Left lobe of liver (tissue), 2 donors: Measurements from ENCODE around the gene GRID1. TPM values are rescaled to one million over a fixed set of nuclear protein-coding genes. Genes with fewer than 3 reads are reported as not detected.

Experiments used
- ATAC-seq: fragments of 200-7000 bp; cut with Tn5 transposase; one replicate; pipeline ENCODE4 v1.9.1; 2020; ENCODE audit warnings: mild to moderate bottlenecking, moderate library complexity
- DNase-seq: peaks from one replicate; pipeline ENCODE4 v3.0.0-alpha.2; 2020; ENCODE audit warnings: low spot score
- total RNA-seq: library from RNA; stranded (reverse); gene quantifications from one replicate; pipeline ENCODE4 v1.2.1, GENCODE V29; 2021
- donor health status: DM: no; HTN: no; CAD: no; lungs with moderate emphysema.
- donor health status: DM: no; HTN: yes; CAD: no.

The GRID1 gene
- total RNA-seq, 1 donor from 2014 or later, result 0.58 TPM

DNA sequence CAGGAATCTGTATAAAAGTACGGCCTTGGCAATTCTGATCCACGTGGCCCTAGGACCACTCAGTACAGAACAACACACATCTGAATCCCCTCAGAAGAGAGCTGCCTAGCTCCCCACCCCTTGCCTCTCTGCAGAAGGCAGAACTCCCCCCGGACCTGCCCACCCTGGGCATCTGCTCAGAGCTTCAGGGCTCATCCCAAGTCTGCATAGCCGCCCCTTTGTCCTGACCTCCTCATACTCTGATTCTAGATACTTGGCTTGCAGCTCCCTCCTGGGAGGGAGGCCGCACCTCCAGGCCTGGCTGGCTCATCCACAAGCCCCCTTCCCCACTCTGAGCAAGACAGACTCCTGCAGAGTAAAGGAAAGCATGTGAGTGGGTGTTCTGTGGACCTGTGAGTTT, 49.6 kb downstream of the GRID1 start:
- DNase-seq (no peak), ATAC-seq (no peak)

DNA sequence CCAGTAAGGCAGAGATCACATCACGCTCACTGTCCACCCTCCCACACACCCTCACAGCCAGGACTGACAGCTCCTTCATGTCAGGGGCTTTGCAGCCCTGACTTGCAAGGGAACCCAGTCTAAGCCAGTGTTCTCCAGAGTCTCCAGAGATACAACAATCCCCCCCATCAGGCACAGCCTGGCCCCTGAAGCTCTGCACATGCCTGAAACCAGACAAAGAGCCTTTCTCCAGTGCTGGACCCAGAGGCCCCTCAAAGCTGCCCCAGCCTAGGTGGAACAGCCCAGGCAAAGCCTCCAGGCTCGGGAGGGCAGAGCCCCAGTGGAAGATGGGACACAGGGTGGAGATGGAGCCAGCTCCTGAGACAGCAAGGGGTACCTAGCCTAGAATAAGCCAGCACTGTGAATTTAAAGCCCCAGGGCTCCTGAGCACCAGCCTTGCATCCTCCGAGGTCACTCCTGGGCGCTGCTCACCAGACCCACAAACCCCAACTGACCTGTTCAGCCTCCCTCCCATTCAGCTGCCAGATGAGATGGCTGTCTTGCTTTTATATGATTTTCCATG, 50.2 kb downstream of the GRID1 start:
- no peak for DNase-seq
- ATAC-seq, result no peak

GRCh38 chr10:86315549-86315942, 51.0 kb downstream of the GRID1 start:
- ATAC-seq, result no peak

DNA sequence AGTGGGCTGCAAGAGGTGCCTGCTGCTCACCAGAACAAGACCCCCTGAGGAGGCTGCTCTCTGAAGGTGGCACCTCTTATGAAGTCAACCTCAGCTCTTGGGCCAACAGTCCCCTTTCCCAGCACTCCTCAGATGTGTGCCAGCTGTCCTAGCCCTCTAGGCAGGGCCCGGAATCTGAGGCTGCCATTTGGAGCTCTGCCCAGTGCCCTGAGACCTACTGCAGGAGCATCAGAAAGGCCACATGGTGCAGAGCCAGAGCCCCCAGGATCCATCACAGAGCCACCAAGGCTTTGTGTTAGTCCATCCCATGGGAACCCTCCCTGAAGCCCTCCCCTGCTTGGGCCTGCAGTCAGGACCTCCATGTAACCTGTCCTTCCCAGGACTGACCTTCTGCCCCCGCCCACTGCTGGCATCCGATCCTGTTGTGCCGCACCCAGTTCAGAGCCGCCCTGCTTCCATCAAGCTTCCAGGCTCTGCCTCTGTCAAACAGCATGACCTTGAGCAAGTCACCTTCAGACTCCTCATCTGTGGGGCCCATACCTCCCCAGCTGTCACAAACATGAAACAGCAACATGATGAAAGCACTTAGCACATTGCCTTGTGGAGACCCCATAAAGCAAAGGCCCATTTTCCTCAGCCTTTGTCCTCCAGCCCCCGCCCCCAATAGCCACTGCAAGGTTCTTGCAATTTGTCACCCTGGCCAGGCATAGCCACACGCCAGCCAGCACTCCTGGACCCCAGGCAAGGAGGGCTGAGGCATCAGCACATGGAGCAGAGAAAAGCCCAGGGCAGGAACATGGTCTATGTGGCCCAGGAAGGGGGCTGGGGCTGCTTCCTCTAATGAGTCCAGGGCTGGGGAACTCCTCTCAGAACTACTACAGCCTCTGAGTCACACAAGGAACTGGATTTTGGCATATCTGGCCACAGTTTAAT, 51.7 kb downstream of the GRID1 start:
- DNase-seq (no peak), ATAC-seq (no peak)

More at GRCh38 chr10:86315549-86315942, 51.0 kb downstream of the GRID1 start:
- DNase-seq, result no peak

GRCh38 chr10:86313621-86314041, 53.0 kb downstream of the GRID1 start:
- ATAC-seq (no peak), DNase-seq (no peak)

- DNase-seq (no peak), ATAC-seq (no peak)
Observed at GRCh38 chr10:86312701-86313270, 53.8 kb downstream of the GRID1 start.

DNA sequence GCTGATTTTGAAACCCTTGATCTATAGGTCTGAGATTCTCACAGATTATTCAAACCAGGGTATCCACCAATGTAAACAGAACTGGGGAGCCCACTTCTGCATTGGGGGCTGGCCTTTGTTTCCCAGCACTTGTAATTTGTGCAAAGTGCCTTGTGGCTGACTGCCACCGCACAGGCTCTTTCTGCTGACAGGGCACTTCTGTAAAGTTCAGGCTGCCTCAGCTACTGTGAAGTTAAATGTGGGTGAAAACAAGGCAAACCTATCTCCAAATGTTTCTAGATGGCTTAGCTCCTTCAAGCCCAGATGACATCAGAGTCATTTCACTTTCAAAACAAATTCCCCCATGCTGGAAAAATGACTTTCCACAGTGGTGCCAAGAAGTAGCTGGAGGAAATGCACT, 54.7 kb downstream of the GRID1 start:
- DNase-seq, result no peak
- ATAC-seq, result no peak

- DNase-seq (no peak), ATAC-seq (no peak)
Observed at GRCh38 chr10:86311190-86311589, 55.4 kb downstream of the GRID1 start.

GRCh38 chr10:86310702-86311101, 55.9 kb downstream of the GRID1 start:
- ATAC-seq (no peak), DNase-seq (no peak)

DNA sequence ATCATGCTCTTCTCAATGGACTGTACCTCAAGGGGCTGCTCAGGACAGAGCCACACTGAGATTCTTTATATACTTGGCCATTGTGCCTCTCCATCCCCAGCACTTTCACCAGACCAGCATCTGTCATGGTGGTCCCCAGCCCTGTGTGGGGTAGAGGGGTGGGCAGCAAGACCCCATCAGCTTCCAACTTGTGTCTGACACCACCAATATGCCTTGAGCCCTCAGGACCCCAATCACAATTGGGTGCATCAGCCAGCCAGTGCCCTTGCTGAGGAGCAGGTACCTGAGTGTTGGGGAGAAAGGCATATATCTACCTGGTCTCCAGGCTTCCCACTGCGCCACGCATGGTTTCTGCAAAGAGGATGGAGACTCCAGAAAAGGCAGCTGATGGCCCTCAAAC, 56.3 kb downstream of the GRID1 start:
- ATAC-seq, result no peak
- no peak for DNase-seq

GRCh38 chr10:86308056-86308455, 58.5 kb downstream of the GRID1 start:
- no peak for ATAC-seq
- DNase-seq, result no peak

DNA sequence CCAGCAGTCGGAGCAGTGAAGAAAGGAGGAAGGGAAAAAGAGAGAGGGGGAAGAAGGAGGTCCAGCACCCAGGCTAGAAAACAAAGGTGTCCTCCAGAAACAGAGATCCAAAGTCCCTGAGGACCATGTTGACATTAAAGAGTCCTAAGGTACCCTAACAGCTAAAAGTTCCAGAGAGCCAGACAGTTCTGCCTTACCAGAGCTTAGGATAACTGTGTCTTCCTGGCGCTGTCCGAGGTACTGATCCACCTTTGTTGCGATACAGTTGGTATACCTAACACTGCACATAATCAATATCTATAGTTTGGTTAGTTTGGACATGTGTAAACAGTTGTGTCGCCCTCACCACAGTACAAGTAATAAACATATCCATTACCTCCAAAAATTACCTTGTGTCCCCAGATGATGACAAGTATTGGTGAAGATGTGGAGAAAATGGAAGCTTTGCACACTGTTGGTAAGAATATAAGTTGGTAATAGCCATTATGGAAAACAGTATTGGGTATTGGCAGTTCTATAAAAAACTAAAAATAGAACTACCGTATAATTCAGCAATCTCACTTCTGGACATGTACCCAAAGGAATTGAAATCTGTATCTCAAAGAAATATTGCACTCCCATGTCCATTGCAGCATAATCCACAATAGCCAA, 59.8 kb downstream of the GRID1 start:
- ATAC-seq (peak; percentile 46), DNase-seq (no peak)

DNA sequence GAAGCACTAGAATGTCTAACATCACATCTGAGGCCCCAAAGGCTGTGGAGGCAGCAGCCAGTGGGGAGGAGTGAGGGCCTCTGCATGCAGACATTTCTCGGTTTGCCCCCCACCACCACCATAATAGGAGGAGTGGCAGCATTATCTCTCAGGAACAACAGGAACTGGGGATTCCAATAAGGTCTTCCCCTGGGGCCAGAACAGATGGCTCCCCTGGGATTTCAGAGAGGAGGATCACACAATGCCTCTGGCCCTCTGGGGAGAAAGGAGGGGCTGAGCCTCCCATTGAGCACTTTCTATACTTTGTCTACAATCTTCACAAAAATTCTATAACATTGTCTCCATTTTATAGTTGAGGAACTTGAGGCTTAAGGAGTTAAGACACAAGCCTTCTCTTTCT, 61.1 kb downstream of the GRID1 start:
- DNase-seq, result no peak
- ATAC-seq, result no peak

GRCh38 chr10:86304436-86304835, 62.2 kb downstream of the GRID1 start:
- no peak for DNase-seq
- no peak for ATAC-seq

GRCh38 chr10:86303626-86304025, 63.0 kb downstream of the GRID1 start:
- DNase-seq, result no peak
- ATAC-seq, result no peak

DNA sequence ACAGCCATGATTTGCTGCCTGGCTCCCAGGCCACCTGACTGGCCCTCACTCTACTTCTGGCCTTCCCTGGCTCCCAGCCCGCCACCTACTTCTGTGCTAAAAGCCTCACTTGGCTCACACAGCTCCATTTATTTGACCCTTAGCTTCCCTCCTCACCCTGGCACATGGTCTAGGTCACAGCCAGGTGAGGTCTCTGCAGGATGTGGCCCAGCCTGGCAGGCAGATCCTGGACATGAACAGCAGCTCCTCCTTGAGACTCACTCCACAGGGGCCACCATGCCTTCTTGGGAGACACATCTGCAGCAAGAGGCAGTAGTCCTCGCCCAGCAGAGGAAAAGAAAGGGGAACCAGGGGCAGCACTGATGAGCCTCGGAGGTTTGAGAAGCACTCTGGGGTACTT, 64.6 kb downstream of the GRID1 start:
- DNase-seq (peak; percentile 23), ATAC-seq (no peak)

GRCh38 chr10:86300931-86301830, 65.4 kb downstream of the GRID1 start:
- ATAC-seq, result no peak
- DNase-seq, result peak; percentile 28

DNA sequence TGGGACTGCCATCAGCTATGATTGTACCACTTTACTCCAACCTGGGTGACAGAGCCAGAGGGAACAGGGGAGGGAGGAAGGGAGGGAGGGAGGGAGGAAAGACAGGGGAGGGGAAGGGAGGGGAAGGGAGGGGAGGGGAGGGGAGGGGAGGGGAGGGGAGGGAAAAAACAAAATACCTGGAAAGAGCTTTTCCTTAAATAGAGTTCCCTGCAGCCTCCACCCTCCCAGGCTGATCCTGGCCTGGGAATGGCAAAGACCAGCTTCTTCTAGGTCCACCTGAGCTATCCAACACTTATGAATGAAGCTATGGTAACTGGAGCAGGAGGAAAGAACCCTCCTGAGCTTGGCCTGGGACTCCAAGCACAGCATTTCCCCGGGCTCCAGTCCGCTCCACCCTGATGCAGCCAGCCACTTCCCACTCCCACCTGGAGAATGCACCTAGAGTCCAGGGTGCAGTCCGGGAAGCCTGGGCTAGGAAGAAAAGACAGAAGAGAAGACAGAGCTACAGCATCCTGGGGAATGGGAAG, 66.1 kb downstream of the GRID1 start:
- DNase-seq (no peak), ATAC-seq (no peak)

GRCh38 chr10:86299562-86299961, 67.0 kb downstream of the GRID1 start:
- ATAC-seq (no peak), DNase-seq (peak; percentile 15)

DNA sequence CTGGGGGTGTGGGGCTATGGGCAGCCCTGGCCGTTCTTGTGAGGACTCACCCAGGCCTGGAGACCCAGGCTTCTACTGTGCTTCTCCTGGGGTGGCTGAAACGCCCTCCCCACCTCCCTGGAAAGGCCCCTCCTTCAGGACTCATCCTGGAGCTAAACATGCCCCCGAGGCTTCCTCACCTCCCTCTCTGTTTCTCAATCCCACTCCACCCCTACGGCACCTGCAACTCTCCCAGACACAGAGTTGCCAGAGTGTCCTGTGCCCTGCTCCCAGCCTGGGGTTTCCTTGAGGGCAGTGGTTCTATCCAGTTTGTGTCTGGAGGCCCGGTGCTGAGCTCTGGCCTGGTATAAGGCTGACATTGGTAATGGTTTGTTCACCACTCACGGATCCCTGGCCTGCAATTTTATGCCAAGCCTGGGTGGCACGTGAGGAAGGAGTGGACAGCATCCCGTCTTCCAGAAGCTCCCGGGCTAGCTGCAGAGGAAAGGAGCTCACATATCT, 68.0 kb downstream of the GRID1 start:
- no peak for ATAC-seq
- peak; percentile 33 for DNase-seq
